Activated CD8-positive, alpha-beta memory T cell treated with anti-CD3 and anti-CD28 coated beads, Interleukin-2, amount 50 U/mL, for 1 hour (primary cell): ENCODE results near the gene FBN1.

Source experiments
- DNase-seq: peaks from one replicate; pipeline ENCODE4 v3.0.0-alpha.2; 2020; ENCODE audit errors: extremely low read depth

Gene FBN1

DNA sequence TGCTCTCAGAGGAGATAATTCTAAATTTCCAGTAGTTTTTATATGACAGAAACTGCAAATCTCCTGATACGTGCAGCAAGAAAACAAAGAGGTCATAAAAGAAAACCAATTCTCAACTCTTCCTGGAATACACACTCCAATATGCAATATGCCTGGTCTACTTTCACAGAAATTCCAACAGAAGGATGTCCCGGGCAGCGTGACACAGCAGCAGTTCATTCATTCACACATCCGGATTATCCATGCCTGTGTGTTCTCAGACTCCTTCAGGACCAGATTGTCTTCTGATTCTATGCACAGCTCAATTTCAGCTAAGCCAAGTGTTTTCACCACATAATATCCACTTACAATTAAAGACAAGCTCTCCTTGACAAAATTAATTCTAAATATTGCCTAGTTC, 64.3 kb downstream of the FBN1 start:
- DNase-seq = no peak

GRCh38 chr15:48580736-48581135, 64.8 kb downstream of the FBN1 start:
- no peak for DNase-seq

GRCh38 chr15:48579945-48580671, 65.4 kb downstream of the FBN1 start:
- DNase-seq = no peak

GRCh38 chr15:48578965-48579364, 66.5 kb downstream of the FBN1 start:
- DNase-seq = no peak

DNA sequence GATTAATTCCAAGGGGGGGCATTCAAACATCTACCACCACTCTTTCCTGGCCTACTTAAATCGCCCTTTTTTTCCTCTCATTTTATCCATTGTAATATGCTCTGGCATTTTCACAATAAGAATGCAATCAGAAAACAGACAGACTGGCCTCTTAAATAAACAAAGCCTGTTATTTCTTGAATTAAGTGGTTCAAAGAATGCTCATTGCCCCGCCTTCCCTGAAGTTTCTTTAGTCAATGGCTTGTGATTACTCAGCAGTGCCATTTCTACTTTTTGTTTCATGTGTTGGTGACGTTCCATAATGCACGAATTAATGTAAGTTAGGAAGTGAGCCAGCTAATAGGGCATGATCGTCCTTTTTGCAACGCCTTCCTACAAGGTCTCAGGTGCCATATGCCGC, 68.0 kb downstream of the FBN1 start:
- DNase-seq = no peak

- DNase-seq = no peak
These were observed 71.3 kb downstream of the FBN1 start for GRCh38 chr15:48574187-48574586.

- DNase-seq = no peak
These were observed 71.7 kb downstream of the FBN1 start for GRCh38 chr15:48573780-48574179.

DNA sequence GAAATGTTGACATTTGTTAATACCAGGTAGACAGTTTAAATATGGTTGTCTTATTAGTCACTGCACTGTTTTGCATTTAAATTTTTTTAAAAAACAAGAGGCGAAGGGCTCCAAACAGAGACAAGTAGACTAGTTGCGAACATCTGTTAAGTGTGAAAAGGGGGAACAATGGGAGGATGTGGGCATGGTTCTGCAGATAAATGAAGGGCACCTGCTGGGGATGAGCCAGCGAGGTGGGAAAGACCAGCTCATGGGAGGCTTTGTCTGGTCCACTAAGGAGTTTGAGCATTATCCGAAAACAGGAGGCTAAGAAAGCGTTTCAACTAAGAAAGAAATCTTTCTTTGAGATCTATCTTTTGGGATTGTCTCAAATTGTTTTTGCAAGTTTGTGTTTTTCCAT, 72.7 kb downstream of the FBN1 start:
- no peak for DNase-seq

- no peak for DNase-seq
These were observed 74.0 kb downstream of the FBN1 start for GRCh38 chr15:48571510-48571909.

DNA sequence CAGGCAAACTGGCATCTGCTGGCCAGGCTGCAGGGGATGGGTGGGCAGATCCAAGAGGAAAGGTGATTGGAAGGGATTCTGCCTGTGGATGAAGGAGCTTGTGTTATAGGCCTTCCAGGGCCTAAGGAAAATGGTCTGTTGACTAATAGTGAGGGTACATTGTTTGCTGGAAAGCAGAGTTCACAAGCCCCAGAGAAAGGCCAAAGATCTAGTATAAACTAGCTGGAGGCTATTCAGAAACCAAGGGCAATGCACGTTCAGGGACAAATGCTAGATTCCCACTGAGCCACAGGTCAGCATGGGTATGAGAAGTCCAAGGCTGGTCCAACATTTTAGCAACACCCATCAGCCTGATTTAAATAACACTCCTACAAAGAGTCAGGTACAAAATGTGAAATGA, 74.7 kb downstream of the FBN1 start:
- no peak for DNase-seq

DNA sequence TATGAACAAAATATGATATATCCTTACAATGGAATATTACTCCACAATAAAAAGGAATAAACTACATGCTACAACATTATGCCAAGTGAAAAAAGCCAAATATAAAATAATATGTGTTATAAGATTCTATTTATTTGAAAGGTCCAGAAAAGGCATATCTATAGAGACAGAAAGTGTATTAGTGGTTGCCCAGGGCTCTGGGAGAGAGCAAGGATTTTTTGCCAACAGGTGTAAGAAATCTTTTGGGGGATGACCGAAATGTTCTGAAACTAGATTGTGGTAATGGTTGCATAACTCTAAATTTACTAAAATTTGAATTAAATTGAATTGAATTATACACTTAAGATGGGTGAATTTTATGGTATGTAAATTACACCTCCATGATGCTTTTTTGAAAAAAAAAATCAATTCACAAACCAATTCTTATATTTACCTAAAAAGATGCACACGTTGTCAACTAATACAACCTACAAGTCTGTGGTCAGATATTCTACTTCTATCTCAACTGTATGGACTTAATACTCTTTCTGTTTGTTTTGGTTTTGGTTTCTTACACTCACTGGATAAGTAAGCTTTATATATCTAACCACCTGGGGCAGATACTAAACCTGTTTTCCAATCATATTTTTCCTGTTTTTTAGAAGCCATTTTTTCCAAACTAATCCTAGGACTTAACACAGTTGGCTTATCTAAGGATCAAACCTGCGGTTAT, 75.8 kb downstream of the FBN1 start:
- no peak for DNase-seq

DNA sequence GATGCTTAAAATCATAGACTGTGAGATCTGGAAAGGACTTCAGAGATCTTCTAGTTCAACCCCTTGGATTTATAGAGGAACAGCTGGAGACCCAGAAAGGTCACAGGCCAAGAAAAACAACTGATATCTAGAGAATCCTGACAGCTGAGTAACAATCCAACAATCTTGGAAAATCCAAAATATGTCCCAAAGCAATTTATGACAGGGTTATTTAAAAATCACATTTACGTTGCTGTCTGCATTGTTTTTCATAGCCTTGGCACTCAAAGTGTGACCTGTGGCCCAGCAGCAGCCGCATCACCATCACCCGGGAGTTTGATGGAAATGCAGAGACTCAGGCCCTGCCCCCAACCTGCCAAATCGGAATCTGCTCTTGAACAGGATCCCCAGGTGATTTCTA, 78.8 kb downstream of the FBN1 start:
- DNase-seq = no peak

GRCh38 chr15:48565560-48566482, 79.7 kb downstream of the FBN1 start:
- no peak for DNase-seq

DNA sequence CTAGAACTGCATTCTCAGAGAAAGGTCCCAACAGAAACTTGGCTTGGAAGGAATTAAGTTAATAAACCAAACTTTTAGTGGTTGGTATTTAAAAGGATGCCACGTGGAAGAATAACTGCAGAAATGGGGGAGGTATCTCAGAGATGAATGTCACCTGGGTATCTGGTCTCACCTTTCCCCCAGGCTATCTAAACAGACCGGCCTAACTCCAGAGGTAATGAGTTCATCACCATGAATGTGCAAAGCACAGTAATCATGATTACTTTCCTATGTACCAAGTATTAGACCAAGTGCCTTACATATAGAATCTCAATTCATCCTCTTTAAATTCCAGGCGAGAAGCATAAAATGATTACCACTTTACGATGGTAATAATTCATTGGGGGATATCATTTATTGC, 80.8 kb downstream of the FBN1 start:
- DNase-seq = no peak

DNA sequence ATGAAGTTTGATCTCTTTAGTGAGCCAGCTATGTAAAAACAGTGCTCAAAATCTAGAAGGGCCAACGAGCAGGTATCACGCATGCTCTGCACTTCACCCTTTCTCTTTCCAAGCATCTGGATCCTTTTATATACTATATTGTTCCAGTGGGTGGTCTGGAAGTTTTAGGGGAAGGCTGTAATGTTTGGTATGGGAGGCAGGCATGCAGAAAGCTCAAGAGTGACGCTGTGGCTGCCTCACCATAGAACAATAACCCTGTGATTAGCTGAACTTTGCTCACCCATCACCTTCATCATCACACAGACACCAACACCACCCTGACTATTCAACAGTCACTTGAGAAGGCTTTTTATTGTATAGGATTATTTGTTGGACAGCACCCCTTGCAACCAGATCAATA, 81.6 kb downstream of the FBN1 start:
- DNase-seq = no peak

DNA sequence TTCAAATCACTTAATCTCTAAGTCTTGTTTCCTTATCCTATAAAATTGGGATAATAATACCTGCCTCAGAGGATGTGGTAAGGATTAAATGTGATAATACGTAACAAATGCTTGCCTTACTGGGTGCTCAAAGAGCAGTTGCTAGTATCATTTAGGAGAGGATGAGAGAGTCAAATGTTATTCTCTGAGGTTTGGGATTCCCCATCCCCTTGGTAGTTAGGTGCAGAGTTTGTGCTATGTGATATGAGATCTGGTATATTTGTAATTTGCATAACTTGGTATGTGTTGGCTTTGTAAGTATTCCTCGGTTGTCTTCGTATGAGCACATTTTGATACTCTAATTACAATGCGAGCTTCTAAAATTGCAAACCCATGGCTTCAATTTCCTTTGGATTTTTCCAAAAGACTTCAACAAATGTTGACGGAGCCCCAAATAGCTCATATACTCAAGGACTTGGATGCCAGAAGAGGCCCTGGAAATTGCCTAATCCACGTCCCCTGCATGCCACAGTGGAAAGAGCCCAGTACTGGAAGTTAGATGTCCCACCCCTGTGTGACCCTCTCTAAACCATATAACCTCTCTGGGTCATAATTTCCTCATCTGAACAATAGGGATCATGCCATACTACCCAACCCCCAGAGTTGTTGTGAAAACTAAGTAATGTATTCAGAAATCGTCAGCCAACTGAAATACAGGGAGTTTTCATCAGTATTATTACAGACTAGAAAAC, 85.0 kb downstream of the FBN1 start:
- no peak for DNase-seq

- DNase-seq = no peak
These were observed 86.2 kb downstream of the FBN1 start for GRCh38 chr15:48559285-48559684.

DNA sequence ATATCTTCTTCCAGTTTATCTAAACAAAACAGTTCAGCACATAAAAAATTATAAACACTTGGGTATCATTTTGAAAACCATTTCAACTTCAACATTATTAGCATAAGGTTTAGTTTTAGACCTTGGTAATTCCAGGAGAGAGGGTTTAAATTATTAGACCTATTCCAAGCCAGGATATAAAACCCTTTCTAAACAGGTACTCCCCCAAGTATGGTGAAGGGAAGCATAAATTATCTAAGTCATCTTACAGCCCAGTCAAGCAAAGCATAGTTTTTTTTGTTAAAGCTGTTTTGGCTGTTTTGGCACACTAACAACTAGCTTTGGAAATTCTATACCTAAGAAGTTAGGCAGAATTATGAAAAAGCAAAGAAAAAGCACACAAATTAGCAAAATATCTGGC, 87.3 kb downstream of the FBN1 start:
- no peak for DNase-seq

- no peak for DNase-seq
These were observed 88.2 kb downstream of the FBN1 start for GRCh38 chr15:48557335-48557734.

- no peak for DNase-seq
These were observed 89.2 kb downstream of the FBN1 start for GRCh38 chr15:48556159-48556897.

- DNase-seq = no peak
These were observed 90.1 kb downstream of the FBN1 start for GRCh38 chr15:48555241-48555881.
